IMR-90 (cell line): Measurements from ENCODE around the gene SIDT1. TPM values are rescaled to one million over a fixed set of nuclear protein-coding genes. Genes with fewer than 3 reads are reported as not detected.
A peak's percentile ranks its signal among the peaks of the same experiment; 100 is the strongest.

Experiments
- ATAC-seq: fragments of 200-7000 bp; cut with Tn5 transposase; 2 replicates; pipeline ENCODE4 v1.9.1; 2020; ENCODE audit warnings: low read depth, mild to moderate bottlenecking, moderate library complexity
- BruUV-seq: library from RNA; stranded (reverse); fragments of 400-500 nt; replicated peaks from 2 replicates; lab custom pipeline; 2021; lab: Mats Ljungman, UMichigan
- CTCF ChIA-PET: fragments of 300-600 bp; formaldehyde crosslinking; extraction: SDS; loops from one replicate; lab custom pipeline; 2021; ENCODE audit warnings: antibody characterized with exemption; lab: Yijun Ruan, JAX
- POLR2A ChIA-PET: fragments of 300-600 bp; sonication (Branson Sonifier 250); formaldehyde crosslinking; loops from one replicate; lab custom pipeline; 2022; ENCODE audit warnings: antibody characterized with exemption; ENCODE audit not compliant: unreplicated experiment; lab: Charles Lee
- DNase-seq: peaks from one replicate; pipeline ENCODE4 v3.0.0; 2013
- H2AFZ ChIP-seq: replicated peaks from 2 replicates; pipeline ENCODE3; 2013; ENCODE audit warnings: low read length, mild to moderate bottlenecking; ENCODE audit not compliant: poor library complexity
- H2AK5ac ChIP-seq: 2 replicates; pipeline ENCODE4 v1.6.1; 2013; ENCODE audit warnings: low read depth, low read length, inconsistent platforms
- H2AK9ac ChIP-seq: replicated peaks from 2 replicates; pipeline ENCODE3; 2013; ENCODE audit warnings: mild to moderate bottlenecking, low read depth, low read length, moderate library complexity; ENCODE audit not compliant: poor library complexity
- H2BK120ac ChIP-seq: 2 replicates; pipeline ENCODE4 v1.6.1; 2013; ENCODE audit warnings: low read depth, low read length, inconsistent platforms
- H2BK15ac ChIP-seq: 3 replicates; pipeline ENCODE4 v1.6.1; 2013; ENCODE audit warnings: low read depth, low read length, inconsistent platforms
- H2BK20ac ChIP-seq: 2 replicates; pipeline ENCODE4 v1.6.1; 2013; ENCODE audit warnings: low read depth, mild to moderate bottlenecking, inconsistent platforms, low read length, moderate library complexity
- H2BK5ac ChIP-seq: 2 replicates; pipeline ENCODE4 v1.6.1; 2013; ENCODE audit warnings: mild to moderate bottlenecking, low read depth, low read length, inconsistent platforms; ENCODE audit not compliant: poor library complexity, severe bottlenecking
- H3K14ac ChIP-seq: replicated peaks from 2 replicates; pipeline ENCODE4 v1.6.1; 2013; ENCODE audit warnings: low read depth, low read length, inconsistent platforms
- H3K18ac ChIP-seq: 2 replicates; pipeline ENCODE4 v1.6.1; 2013; ENCODE audit warnings: low read depth, low read length, control low read depth
- H3K23ac ChIP-seq: 2 replicates; pipeline ENCODE4 v1.6.1; 2013; ENCODE audit warnings: low read depth, low read length, inconsistent platforms
- H3K27ac ChIP-seq: 2 replicates; pipeline ENCODE4 v1.5.1; 2013; ENCODE audit warnings: mild to moderate bottlenecking, control low read depth, low read length; ENCODE audit not compliant: insufficient read depth
- H3K27me3 ChIP-seq: 2 replicates; pipeline ENCODE4 v1.6.1; 2013; ENCODE audit warnings: low read length; ENCODE audit not compliant: control insufficient read depth, insufficient read depth
- H3K36me3 ChIP-seq: 2 replicates; pipeline ENCODE4 v1.6.1; 2013; ENCODE audit warnings: low read length, mixed read lengths; ENCODE audit not compliant: control insufficient read depth, insufficient read depth
- H3K4ac ChIP-seq: 2 replicates; pipeline ENCODE4 v1.6.1; 2013; ENCODE audit warnings: low read depth, low read length, inconsistent platforms
- H3K4me1 ChIP-seq: 2 replicates; pipeline ENCODE4 v1.6.1; 2013; ENCODE audit warnings: low read length, mixed read lengths; ENCODE audit not compliant: control insufficient read depth, insufficient read depth
- H3K4me2 ChIP-seq: 2 replicates; pipeline ENCODE4 v1.6.1; 2013; ENCODE audit warnings: low read depth, mild to moderate bottlenecking, control low read depth, low read length, moderate library complexity
- H3K4me3 ChIP-seq: 2 replicates; pipeline ENCODE4 v1.5.1; 2013; ENCODE audit warnings: low read depth, mild to moderate bottlenecking, control low read depth, low read length, moderate library complexity; ENCODE audit not compliant: insufficient read depth
- H3K56ac ChIP-seq: 2 replicates; pipeline ENCODE4 v1.6.1; 2013; ENCODE audit warnings: low read length, inconsistent platforms; ENCODE audit not compliant: insufficient read depth; ENCODE audit errors: extremely low read depth
- H3K79me1 ChIP-seq, 2 experiments: 2 replicates each; pipeline ENCODE4 v1.6.1; 2013; ENCODE audit warnings: low read length in 2 of 2, inconsistent platforms in 1 of 2, low read depth in 1 of 2
- H3K9ac ChIP-seq: 2 replicates; pipeline ENCODE4 v1.6.1; 2013; ENCODE audit warnings: low read depth, low read length, control low read depth
- H3K9me1 ChIP-seq: 2 replicates; pipeline ENCODE4 v1.6.1; 2013; ENCODE audit warnings: low read length, inconsistent platforms; ENCODE audit not compliant: insufficient read depth
- H3K9me3 ChIP-seq: 2 replicates; pipeline ENCODE4 v1.6.1; 2013; ENCODE audit warnings: low read length; ENCODE audit not compliant: control insufficient read depth, insufficient read depth
- H4K20me1 ChIP-seq: 2 replicates; pipeline ENCODE4 v1.6.1; 2013; ENCODE audit warnings: low read length, inconsistent platforms; ENCODE audit not compliant: insufficient read depth
- H4K5ac ChIP-seq: 2 replicates; pipeline ENCODE4 v1.6.1; 2013; ENCODE audit warnings: mild to moderate bottlenecking, low read depth, low read length, control low read depth
- H4K8ac ChIP-seq, 2 experiments: 2 replicates each; pipeline ENCODE4 v1.6.1; 2013; ENCODE audit warnings: low read depth in 2 of 2, low read length in 2 of 2, control low read depth in 1 of 2, inconsistent platforms in 1 of 2
- H4K91ac ChIP-seq: 2 replicates; pipeline ENCODE4 v1.6.1; 2013; ENCODE audit warnings: low read depth, low read length, inconsistent platforms; ENCODE audit not compliant: insufficient read depth
- CEBPB ChIP-seq: IDR thresholded peaks from 2 replicates; pipeline ENCODE4 v1.6.1; 2012; ENCODE audit warnings: low read depth, low read length, improper control_type of control experiment
- NFE2L2 ChIP-seq: fragments of 150-350 bp; IDR thresholded peaks from 2 replicates; pipeline ENCODE4 v1.6.1; 2016; ENCODE audit warnings: low read depth, mild to moderate bottlenecking, low read length
- WGBS, 2 experiments: methylation state at CpG; one replicate each; pipeline versions ENCODE4 v1.1.5 to v1.1.7; 2013; ENCODE audit warnings: missing lambda C conversion rate in 2 of 2; ENCODE audit not compliant: insufficient read length in 1 of 2; ENCODE audit errors: extremely low coverage in 2 of 2; 5-methylcytosine and 5-hydroxymethylcytosine counted together
- dilution Hi-C: fragments of 300-500 bp; cut with HindIII; formaldehyde crosslinking; loops from one replicate; pipeline ENCODE4 v1.14.3; 2018; ENCODE audit warnings: low sequenced_read_pairs; ENCODE audit not compliant: unreplicated experiment
- in situ Hi-C: fragments of 300-500 bp; cut with MboI; formaldehyde crosslinking; loops from 3 replicates; pipeline ENCODE4 v1.14.3; 2019; ENCODE audit warnings: low sequenced_read_pairs, inconsistent platforms, mixed read lengths
- intact Hi-C: fragments of 100-400 bp; cut with micrococcal nuclease; formaldehyde crosslinking; loops from 2 replicates; pipeline ENCODE4 v1.10.0; 2022
- polyA plus RNA-seq, 3 experiments: library from polyadenylated mRNA; depleted of rRNA; stranded (reverse); fragments of >200 nt; gene quantifications; 2 replicates each; pipeline ENCODE4 v1.2.3, GENCODE V29; 2012; ENCODE audit warnings: low replicate concordance in 1 of 3
- total RNA-seq: library from RNA; depleted of rRNA; stranded (reverse); fragments of >200 nt; gene quantifications from 2 replicates; pipeline ENCODE4 v1.2.3, GENCODE V29; 2012

SIDT1 gene
- total and polyA plus RNA-seq, 2 of the 4 experiments (the other 2 are of a cell fraction), result not detected

DNA sequence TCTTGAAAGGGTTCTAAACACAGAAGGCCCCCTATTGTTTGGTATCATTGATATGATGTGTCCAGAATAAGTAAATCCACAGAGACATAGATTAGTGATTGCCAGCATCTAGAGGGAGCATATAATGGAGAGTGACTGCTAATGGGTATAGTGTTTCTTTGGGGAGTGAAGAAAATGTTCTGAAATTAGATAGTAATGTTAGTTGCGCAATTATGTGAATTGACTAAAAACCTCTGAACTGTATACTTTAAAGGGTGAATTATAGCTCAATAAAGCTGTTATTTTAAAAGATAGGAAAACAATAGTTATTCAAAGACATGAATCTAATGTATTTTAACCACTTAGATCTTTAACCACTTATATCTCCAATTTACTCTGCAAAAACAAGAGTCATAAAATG is 23.4 kb upstream of the SIDT1 start:
- H4K20me1 ChIP-seq, result no peaks in the 10 kb centered on the region
- ATAC-seq (no peak), DNase-seq (no peak)
- no peaks in the 10 kb centered on the region for H3K9me3 ChIP-seq
- no peak overlapping the region for H2BK20ac ChIP-seq
- H3K36me3 ChIP-seq, result peaks cover 4% of the 10 kb centered on the region; the same call in 1 of the 2 replicates
- no peak overlapping the region for H4K91ac ChIP-seq
- no peak overlapping the region for H3K9ac ChIP-seq
- H3K18ac ChIP-seq, result no peak overlapping the region
- no CpG with 5 or more reads among the region's 1 CpG for WGBS, 2 experiments
- H2BK5ac ChIP-seq, result no peak overlapping the region
- no peak overlapping the region for H2AFZ ChIP-seq
- dilution Hi-C loops, result no loop called here
- H3K23ac ChIP-seq, result no peak overlapping the region
- H4K5ac ChIP-seq, result no peak overlapping the region
- H3K27ac ChIP-seq, result no peak overlapping the region
- ChIA-PET POLR2A (no interaction called here), CTCF (no interaction called here)
- no peak overlapping the region for H3K4me2 ChIP-seq
- no TSS peak for BruUV-seq
- no peaks in the 10 kb centered on the region for H3K4me1 ChIP-seq
- in situ Hi-C loops, result no loop called here
- no peaks in the 10 kb centered on the region for H3K27me3 ChIP-seq
- H3K14ac ChIP-seq, result no peak overlapping the region
- H3K79me1 ChIP-seq, result peaks cover 12 to 14% of the 10 kb centered on the region in 2 experiments; a peak in 3 of 4 replicates
- TF ChIP-seq NFE2L2 (no peak), CEBPB (peak; percentile 90)
- intact Hi-C loops, result no loop called here
- no peak overlapping the region for H3K4me3 ChIP-seq
- H2BK120ac ChIP-seq, result no peak overlapping the region
- no peak overlapping the region for H3K56ac ChIP-seq
- H4K8ac ChIP-seq, result no peak overlapping the region
- no peak overlapping the region for H2BK15ac ChIP-seq
- H3K9me1 ChIP-seq, result no peaks in the 10 kb centered on the region; the same call in 1 of the 2 replicates
- H2AK9ac ChIP-seq, result no peak overlapping the region
- no peak overlapping the region for H3K4ac ChIP-seq
- H2AK5ac ChIP-seq, result no peak overlapping the region
